Fibroblast of skin of left quadriceps (primary cell): ENCODE measurements around the gene GNL3.

Source experiments
- DNase-seq, 2 experiments: peaks; one replicate each; pipeline ENCODE4 v3.0.0-alpha.2; 2013; ENCODE audit warnings: low read depth in 2 of 2

GNL3 gene

GRCh38 chr3:52685285-52685708, 535 bp upstream of the GNL3 start:
- DNase-seq, result peak in 1 of 2 experiments; percentile 20

DNA sequence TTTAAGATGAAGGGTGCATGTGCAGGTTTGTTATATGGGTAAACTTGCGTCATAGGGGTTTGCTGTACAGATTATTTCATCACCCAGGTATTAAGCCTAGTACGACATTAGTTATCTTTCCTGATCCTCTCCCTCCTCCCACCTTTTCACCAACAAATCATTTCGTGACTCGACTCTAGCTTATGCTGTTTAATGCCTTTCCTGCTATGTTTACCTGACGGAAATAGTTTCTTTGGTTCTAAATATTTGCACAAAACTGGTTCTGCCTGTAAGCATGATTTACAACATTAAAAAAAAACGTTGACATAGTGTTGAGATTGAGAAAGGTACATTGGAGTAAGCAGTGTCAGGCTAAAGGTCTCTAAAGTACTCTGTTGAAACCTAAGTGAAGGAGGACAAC, 2.4 kb downstream of the GNL3 start:
- DNase-seq, result no peak

DNA sequence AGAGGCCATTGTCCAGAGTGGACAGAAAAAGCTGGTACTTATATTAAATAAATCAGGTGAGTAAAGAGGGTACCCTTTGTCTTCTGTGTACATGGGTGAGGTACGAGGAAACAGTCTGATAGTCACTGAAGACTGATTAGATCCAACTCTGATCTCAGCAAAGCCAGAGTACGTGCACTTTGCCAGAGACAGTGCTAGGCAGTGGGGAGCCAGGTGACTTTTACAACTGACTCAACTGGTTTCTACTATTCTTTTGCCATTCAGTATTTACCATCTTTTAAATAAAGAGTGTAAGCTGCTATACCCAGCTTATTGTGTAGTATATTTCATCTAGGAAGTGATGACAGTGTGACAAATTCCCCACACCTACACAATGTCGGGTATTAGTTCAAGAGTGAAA, 3.3 kb downstream of the GNL3 start:
- DNase-seq, result no peak

- DNase-seq, result no peak
Measured at GRCh38 chr3:52690560-52690959, 4.7 kb downstream of the GNL3 start.

GRCh38 chr3:52693071-52693470, 7.2 kb downstream of the GNL3 start:
- no peak for DNase-seq

- DNase-seq, result no peak
Measured at GRCh38 chr3:52694528-52695189, 8.8 kb downstream of the GNL3 start.

GRCh38 chr3:52695798-52696671, 10.2 kb downstream of the GNL3 start:
- no peak for DNase-seq

GRCh38 chr3:52696830-52697631, 11.2 kb downstream of the GNL3 start:
- no peak for DNase-seq

DNA sequence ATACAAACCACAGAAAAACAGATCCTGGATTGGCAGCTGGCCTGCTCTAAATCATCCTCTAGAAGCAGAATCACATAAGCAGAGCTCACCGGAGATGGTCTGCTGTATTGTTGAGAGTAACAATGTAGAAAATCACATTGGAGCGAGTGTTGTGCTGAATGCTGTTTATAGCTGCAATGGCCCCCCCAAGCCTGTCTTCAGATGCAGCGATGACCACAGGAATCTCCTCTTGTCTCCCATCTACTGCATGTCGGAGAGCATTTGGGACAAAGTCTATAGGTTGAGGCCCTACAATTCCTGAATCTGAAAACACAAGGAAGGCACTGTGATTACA, 11.8 kb downstream of the GNL3 start:
- no peak for DNase-seq

DNA sequence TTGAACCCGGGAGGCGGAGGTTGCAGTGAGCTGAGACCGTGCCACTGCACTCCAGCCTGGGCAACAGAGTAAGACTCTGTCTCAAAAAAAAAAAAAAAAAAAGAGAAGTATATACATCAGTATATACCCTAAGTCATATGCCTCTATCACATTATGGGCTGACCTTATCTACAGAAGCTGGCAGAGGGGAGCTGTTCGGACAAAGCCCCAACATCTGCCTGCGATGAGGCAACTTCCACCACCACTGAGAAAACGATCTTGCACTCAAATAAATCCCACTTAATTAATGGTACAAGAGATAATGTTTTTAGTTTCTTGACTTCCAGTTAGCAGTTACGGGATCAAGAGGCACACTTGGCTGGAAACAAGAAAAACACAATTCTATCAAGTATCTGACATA, 17.5 kb downstream of the GNL3 start:
- no peak for DNase-seq

- no peak for DNase-seq
Measured at GRCh38 chr3:52704611-52705437, 19.0 kb downstream of the GNL3 start.

DNA sequence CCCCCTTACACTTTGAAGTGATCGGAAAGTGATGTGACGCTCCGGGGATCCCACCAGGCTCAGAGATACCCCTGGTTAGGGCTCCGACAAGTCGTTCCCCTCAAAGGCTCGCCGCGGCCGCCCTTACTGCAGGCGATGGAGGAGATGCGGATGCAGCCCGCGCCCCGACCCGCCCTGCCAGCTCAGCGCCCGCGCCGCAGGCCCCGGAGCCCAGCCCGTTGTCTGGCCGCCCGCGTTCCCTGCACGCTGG, 19.5 kb downstream of the GNL3 start:
- DNase-seq, result no peak

DNA sequence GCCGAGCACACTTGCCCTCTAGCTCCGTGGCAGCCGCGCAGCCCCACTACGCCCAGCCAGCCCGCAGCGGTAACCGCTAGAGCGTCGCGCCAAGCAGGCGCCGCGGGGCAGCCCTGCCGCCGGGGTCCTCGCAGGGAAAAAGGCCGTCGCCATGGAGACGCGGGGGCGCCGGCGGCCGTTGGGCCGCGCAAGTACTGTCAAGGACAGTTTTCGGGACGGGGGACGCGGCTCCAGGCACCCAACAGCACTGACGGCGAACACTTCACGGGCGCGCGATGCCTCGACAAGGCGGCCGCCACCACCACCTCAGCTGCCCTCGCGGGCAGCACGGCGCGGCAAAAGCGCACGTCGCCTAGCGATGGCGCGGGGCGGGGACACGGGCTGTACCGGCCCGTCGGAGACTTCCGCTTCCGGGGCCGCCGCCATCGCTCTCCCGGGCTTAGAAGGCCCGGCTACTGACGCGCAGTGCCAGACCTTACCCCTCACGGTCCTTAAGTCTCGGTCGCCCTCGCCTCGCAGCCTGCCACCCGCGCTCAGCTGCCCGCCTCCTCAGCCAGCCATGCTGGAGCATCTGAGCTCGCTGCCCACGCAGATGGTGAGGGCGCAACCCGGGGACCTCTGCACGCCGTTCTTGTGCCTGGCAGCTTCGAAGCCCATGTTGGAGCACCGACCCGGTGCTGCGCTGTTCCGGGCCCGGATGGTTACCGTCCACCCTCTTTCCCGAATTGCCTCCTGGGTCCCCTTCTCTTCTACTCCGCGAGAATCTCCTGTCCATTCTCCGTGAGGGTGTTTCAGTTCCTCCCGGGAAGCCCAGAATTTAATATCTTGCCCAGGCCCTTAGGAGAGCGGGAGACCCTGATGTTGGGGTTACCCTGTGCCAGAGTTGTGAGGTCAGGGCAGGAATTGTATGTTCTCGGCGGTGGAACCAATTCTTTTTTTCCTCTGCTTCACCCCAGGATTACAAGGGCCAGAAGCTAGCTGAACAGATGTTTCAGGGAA, 20.2 kb downstream of the GNL3 start, which contains the start of the genes GLT8D1 and SPCS1:
Gene GLT8D1 (minus strand): TSS at position 104 of the 999 bp plus-strand sequence. CDS start 5,331 bp downstream, outside the sequence.
Gene SPCS1 (plus strand): TSS at position 419 of the 999 bp plus-strand sequence. CDS start 141 bp downstream, at position 560.
- peak; percentile 54 to 57 for DNase-seq

DNA sequence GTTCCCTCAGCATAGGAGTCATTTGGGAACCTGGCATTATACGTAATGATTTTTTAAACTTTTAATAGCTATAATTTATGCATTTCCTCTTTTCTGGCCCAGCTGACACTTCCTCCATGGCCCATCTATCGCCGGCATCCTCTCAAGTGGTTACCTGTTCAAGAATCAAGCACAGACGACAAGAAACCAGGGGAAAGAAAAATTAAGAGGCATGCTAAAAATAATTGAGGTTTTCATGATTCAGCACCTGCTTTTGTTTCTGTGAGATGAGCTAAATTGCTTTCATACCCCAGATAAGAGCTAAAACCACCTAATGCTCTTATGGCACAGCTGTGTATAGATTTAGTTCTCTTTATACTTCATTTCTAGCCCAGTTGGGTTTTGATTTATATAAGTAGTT, 21.8 kb downstream of the GNL3 start:
- DNase-seq, result no peak

- DNase-seq, result no peak
Measured at GRCh38 chr3:52710512-52710911, 24.7 kb downstream of the GNL3 start.

GRCh38 chr3:52712291-52713212, 26.7 kb downstream of the GNL3 start:
- DNase-seq, result no peak

DNA sequence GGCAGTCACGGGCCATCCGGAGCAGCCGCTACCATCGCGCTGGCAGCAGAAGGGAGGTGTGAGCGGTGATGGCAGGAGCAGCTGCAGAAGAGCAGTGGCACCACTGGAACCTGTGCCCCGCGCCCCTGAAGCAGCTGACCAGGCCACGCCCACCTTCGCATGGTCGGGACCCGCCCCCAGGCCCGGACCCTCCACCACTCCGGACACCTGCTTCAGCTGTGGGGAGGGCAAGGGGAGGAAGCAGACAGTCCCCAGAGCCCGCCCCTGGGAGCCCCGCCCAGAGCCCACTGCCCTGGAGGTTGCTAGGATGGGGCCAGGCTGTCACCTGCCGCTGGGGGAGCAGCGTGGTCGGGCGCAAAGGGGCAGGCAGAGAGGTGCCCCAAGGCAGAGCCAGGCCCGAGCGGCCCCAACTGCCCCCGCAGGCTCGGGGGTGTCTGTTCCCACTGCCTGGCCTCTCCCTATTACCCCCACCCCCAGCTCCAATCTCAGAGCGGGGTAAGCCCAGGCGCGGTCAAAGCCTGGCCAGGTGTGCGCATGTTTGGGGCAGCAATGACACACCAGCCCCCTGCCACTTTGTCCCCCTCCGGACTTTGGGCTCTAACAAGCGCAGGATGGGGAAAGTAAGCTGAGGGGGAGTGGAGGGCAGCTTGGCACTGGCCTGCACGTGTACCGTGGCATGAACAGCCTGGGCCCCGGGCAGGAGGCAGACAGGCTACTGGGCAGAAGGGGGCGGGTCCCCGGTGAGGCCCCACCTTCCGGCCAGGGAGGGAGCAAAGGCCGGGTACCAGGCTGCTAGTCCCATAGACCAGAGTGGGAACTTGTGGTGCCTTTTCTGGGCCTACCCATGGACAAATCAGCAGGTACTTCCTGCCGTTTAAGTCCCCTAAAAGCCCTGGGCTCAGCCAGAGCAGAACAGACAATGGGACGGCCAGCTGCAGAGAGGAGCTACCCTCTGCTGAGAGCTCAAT, 28.8 kb downstream of the GNL3 start:
- DNase-seq, result no peak

DNA sequence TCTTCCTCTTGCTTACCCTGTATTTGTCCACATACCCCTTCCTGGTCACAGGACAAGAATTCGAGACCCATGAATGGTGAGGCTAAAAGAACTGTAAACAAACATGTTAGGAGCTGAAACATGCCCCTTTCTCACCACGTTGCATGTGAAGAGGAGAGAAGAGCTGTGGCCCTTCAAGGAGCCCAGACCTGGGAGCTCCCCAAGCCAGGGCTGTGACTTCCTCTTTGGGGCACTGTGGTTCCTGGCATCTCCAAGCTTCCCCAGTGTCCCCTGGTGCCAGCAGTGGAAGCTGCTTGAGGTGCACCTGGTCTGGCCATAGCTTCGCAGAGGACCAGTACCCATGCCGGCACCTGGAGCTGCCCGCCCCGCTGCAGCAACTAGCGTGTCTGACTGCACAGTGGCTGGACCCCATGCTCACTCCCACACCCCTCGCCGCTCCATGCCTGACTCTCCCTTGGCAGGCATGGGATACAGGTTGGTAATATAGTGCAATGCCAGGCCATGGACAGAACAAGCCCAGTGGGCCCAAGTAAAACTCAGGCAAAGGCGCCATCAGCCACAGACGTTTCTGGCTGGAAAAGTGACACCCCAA, 30.0 kb downstream of the GNL3 start:
- no peak for DNase-seq
